ENCODE results near the gene KRT33B.

DNA sequence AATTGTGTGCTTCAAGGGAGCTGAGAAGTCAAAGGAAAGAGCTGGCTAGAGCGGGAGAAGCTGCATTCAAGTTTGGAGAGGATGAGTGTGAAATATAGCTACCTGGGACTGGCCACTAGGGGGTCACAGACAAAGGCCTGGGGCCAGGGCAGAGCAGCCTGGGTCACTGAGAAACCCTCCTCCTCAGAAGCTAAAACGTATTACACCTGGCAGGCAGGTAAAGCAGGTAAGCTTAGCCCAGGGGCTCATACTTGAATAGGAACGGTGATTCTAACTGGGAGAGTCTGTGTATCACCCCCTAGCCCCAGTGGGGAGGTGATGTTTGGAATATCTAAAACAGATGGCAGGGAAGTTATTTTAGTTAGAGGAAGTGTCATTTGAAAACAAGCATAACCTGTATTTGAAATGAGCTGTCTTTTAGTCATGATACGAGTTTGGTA, 48.0 kb upstream of the KRT33B start:
- TF ChIP-seq, protein P1, sequence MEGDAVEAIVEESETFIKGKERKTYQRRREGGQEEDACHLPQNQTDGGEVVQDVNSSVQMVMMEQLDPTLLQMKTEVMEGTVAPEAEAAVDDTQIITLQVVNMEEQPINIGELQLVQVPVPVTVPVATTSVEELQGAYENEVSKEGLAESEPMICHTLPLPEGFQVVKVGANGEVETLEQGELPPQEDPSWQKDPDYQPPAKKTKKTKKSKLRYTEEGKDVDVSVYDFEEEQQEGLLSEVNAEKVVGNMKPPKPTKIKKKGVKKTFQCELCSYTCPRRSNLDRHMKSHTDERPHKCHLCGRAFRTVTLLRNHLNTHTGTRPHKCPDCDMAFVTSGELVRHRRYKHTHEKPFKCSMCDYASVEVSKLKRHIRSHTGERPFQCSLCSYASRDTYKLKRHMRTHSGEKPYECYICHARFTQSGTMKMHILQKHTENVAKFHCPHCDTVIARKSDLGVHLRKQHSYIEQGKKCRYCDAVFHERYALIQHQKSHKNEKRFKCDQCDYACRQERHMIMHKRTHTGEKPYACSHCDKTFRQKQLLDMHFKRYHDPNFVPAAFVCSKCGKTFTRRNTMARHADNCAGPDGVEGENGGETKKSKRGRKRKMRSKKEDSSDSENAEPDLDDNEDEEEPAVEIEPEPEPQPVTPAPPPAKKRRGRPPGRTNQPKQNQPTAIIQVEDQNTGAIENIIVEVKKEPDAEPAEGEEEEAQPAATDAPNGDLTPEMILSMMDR (IDR thresholded peaks at IDR 0.05) = peak in 2 of 6 experiments; percentile 20 to 22
- no peak for TF ChIP-seq POLR2A (IDR thresholded peaks at IDR 0.05)

Measured in thyroid gland (tissue), 4 donors.